OCI-LY7 (cell line): ENCODE measurements around the gene RCE1. TPM values are rescaled to one million over a fixed set of nuclear protein-coding genes. Genes with fewer than 3 reads are reported as not detected.
A peak's percentile ranks its signal among the peaks of the same experiment; 100 is the strongest.

Experiments
- BruUV-seq: library from RNA; stranded (reverse); fragments of 400-500 nt; replicated peaks from 2 replicates; lab custom pipeline; 2021; lab: Mats Ljungman, UMichigan
- CTCF ChIA-PET: fragments of 300-600 bp; sonication (Branson Sonifier 250); formaldehyde crosslinking; loops from one replicate; lab custom pipeline; 2022; ENCODE audit warnings: antibody characterized with exemption; ENCODE audit not compliant: unreplicated experiment; lab: Charles Lee
- POLR2A ChIA-PET: fragments of 300-600 bp; sonication (Branson Sonifier 250); formaldehyde crosslinking; loops from one replicate; lab custom pipeline; 2022; ENCODE audit warnings: antibody characterized with exemption; lab: Charles Lee
- DNase-seq: peaks from one replicate; pipeline ENCODE4 v3.0.0-alpha.2; 2015; ENCODE audit warnings: low spot score
- H2AFZ ChIP-seq: fragments of 200-600 bp; sonication (generic), shearing (Covaris generic); 2 replicates; pipeline ENCODE4 v1.6.1; 2014; ENCODE audit warnings: mild to moderate bottlenecking, antibody characterized with exemption, low read length, moderate library complexity
- H3K27ac ChIP-seq: fragments of 200-600 bp; sonication (generic); 2 replicates; pipeline ENCODE4 v1.5.1; 2014; ENCODE audit warnings: mixed run types, low read depth, mild to moderate bottlenecking, moderate library complexity, low read length, inconsistent platforms; ENCODE audit not compliant: poor library complexity, severe bottlenecking
- H3K36me3 ChIP-seq: fragments of 200-600 bp; sonication (generic); 2 replicates; pipeline ENCODE4 v1.6.1; 2014; ENCODE audit warnings: mild to moderate bottlenecking, antibody characterized with exemption, low read length, moderate library complexity, mixed read lengths; ENCODE audit not compliant: insufficient read depth
- H3K4me1 ChIP-seq: fragments of 200-600 bp; sonication (generic); 2 replicates; pipeline ENCODE4 v1.5.1; 2014; ENCODE audit warnings: mild to moderate bottlenecking, low read length; ENCODE audit not compliant: insufficient read depth, poor library complexity, severe bottlenecking
- H3K4me2 ChIP-seq: fragments of 200-600 bp; sonication (generic); 2 replicates; pipeline ENCODE4 v1.6.1; 2014; ENCODE audit warnings: mild to moderate bottlenecking, low read length
- H3K4me3 ChIP-seq: fragments of 200-600 bp; sonication (generic); 2 replicates; pipeline ENCODE4 v1.5.1; 2014; ENCODE audit warnings: mild to moderate bottlenecking, low read depth, low read length; ENCODE audit not compliant: poor library complexity, severe bottlenecking
- H3K79me2 ChIP-seq: fragments of 200-600 bp; sonication (generic); 2 replicates; pipeline ENCODE4 v1.6.1; 2016; ENCODE audit warnings: low read depth, mild to moderate bottlenecking, low read length, moderate library complexity, mixed read lengths; ENCODE audit not compliant: insufficient read depth
- H3K9me2 ChIP-seq: fragments of 200-600 bp; sonication (generic); 2 replicates; pipeline ENCODE4 v1.6.1; 2016; ENCODE audit warnings: mild to moderate bottlenecking, low read length, mixed read lengths; ENCODE audit not compliant: insufficient read depth
- H3K9me3 ChIP-seq: fragments of 200-600 bp; sonication (generic); 2 replicates; pipeline ENCODE4 v1.6.1; 2014; ENCODE audit warnings: mild to moderate bottlenecking, mixed run types, low read length, mixed read lengths
- H4K20me1 ChIP-seq: fragments of 200-600 bp; sonication (generic); 2 replicates; pipeline ENCODE4 v1.6.1; 2014; ENCODE audit warnings: mild to moderate bottlenecking, antibody characterized with exemption, low read length, moderate library complexity, mixed read lengths; ENCODE audit not compliant: insufficient read depth
- EZH2phosphoT487 ChIP-seq: fragments of 200-600 bp; sonication (generic); IDR thresholded peaks from 2 replicates; pipeline ENCODE4 v1.6.1; 2018; ENCODE audit warnings: low read depth, borderline replicate concordance, mild to moderate bottlenecking, mixed run types, antibody characterized with exemption, low read length, moderate library complexity, mixed read lengths
- intact Hi-C: fragments of 100-400 bp; cut with micrococcal nuclease; formaldehyde crosslinking; loops from one replicate; pipeline ENCODE4 v1.10.0; 2022; ENCODE audit not compliant: unreplicated experiment
- total RNA-seq, 2 experiments: library from RNA; depleted of rRNA in 1 of 2; stranded (reverse); fragments of >200 nt in 1 of 2; shearing (Covaris generic) in 1 of 2; gene quantifications; 2 replicates each; pipeline ENCODE4 v1.2.3, GENCODE V29; 2014 to 2022
- TF ChIP-seq, protein P1 (sequence below): fragments of 200-600 bp; sonication (generic); conservative IDR thresholded peaks from 2 replicates; pipeline ENCODE4 v1.5.1; 2014; ENCODE audit warnings: mild to moderate bottlenecking, antibody characterized with exemption, low read length, moderate library complexity, mixed read lengths

RCE1 gene
- total RNA-seq, 2 experiments from 2014 or later, result 34.9 to 62.9 TPM

DNA sequence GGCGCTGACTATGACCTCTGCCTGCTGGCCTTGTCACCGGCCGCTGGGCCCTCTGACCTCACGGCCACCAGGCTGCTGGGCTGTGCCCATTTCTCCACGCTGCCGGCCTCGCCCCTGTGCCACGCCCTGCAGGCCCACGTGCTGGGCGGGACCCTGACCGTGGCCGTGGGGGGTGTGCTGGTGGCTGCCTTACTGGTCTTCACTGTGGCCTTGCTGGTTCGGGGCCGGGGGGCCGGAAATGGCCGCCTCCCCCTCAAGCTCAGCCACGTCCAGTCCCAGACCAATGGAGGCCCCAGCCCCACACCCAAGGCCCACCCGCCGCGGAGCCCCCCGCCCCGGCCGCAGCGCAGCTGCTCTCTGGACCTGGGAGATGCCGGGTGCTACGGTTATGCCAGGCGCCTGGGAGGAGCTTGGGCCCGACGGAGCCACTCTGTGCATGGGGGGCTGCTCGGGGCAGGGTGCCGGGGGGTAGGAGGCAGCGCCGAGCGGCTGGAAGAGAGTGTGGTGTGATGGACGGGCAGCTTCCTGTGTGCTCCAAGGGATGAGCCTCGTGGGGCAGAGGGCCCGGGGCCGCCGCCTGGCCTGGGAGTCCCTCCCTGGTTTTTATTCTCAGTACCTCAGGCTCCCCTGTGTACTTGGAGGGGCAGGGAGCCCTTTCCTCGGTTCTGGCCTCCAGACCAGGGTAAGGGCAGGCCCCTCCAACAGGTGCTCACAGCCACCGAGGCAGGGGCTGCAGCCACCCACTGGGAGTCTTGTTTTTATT, 16.6 kb downstream of the RCE1 start:
- Histone ChIP-seq H3K27ac (no peak overlapping the region), H3K9me3 (no peaks in the 10 kb centered on the region), H3K79me2 (peaks cover 7% of the 10 kb centered on the region; the same call in 1 of the 2 replicates), H4K20me1 (no peaks in the 10 kb centered on the region), H3K4me1 (peaks cover 51% of the 10 kb centered on the region), H3K4me3 (peak overlapping the region; percentile 46), H3K4me2 (peak overlapping the region; percentile 42), H2AFZ (no peak overlapping the region), H3K9me2 (no peaks in the 10 kb centered on the region), H3K36me3 (peaks cover 6% of the 10 kb centered on the region; the same call in 1 of the 2 replicates)
- ChIA-PET CTCF (no interaction called here), POLR2A (no interaction called here)
- BruUV-seq, result no TSS peak
- TF ChIP-seq, protein P1, sequence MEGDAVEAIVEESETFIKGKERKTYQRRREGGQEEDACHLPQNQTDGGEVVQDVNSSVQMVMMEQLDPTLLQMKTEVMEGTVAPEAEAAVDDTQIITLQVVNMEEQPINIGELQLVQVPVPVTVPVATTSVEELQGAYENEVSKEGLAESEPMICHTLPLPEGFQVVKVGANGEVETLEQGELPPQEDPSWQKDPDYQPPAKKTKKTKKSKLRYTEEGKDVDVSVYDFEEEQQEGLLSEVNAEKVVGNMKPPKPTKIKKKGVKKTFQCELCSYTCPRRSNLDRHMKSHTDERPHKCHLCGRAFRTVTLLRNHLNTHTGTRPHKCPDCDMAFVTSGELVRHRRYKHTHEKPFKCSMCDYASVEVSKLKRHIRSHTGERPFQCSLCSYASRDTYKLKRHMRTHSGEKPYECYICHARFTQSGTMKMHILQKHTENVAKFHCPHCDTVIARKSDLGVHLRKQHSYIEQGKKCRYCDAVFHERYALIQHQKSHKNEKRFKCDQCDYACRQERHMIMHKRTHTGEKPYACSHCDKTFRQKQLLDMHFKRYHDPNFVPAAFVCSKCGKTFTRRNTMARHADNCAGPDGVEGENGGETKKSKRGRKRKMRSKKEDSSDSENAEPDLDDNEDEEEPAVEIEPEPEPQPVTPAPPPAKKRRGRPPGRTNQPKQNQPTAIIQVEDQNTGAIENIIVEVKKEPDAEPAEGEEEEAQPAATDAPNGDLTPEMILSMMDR, result no peak
- TF ChIP-seq EZH2phosphoT487, result no peak
- no peak for DNase-seq
- intact Hi-C loops, result no loop called here

GRCh38 chr11:66860449-66860831, 17.2 kb downstream of the RCE1 start:
- DNase-seq, result no peak
- POLR2A ChIA-PET, result no interaction called here
- Histone ChIP-seq H3K4me3 (no peak overlapping the region), H3K9me3 (no peaks in the 10 kb centered on the region), H3K4me2 (no peak overlapping the region), H3K4me1 (peaks cover 51% of the 10 kb centered on the region), H3K36me3 (peaks cover 6% of the 10 kb centered on the region; the same call in 1 of the 2 replicates), H3K79me2 (peaks cover 7% of the 10 kb centered on the region; the same call in 1 of the 2 replicates), H2AFZ (no peak overlapping the region), H3K9me2 (no peaks in the 10 kb centered on the region), H4K20me1 (no peaks in the 10 kb centered on the region), H3K27ac (no peak overlapping the region)
- no peak for TF ChIP-seq EZH2phosphoT487
- TF ChIP-seq, protein P1, result no peak
- intact Hi-C loops, result no loop called here
- CTCF ChIA-PET, result no interaction called here
- BruUV-seq, result no TSS peak
